Panc1 (cell line): ENCODE results near the gene NXPH1. TPM values are rescaled to one million over a fixed set of nuclear protein-coding genes. Genes with fewer than 3 reads are reported as not detected.

Experiments used
- ATAC-seq: fragments of 200-7000 bp; cut with Tn5 transposase; 2 replicates; pipeline ENCODE4 v1.9.1; 2020; ENCODE audit warnings: mild to moderate bottlenecking, moderate library complexity
- BruUV-seq: library from RNA; stranded (reverse); fragments of 400-500 nt; replicated peaks from 2 replicates; lab custom pipeline; 2021; lab: Mats Ljungman, UMichigan
- CTCF ChIA-PET: fragments of 300-600 bp; sonication (Branson Sonifier 250); formaldehyde crosslinking; loops from one replicate; lab custom pipeline; 2022; ENCODE audit warnings: antibody characterized with exemption; lab: Charles Lee
- POLR2A ChIA-PET: fragments of 300-600 bp; sonication (Branson Sonifier 250); formaldehyde crosslinking; loops from one replicate; lab custom pipeline; 2022; ENCODE audit warnings: antibody characterized with exemption; lab: Charles Lee
- DNase-seq: peaks from one replicate; pipeline ENCODE4 v3.0.0-alpha.2; 2010; ENCODE audit warnings: low read depth, low spot score
- H3K27ac ChIP-seq: 2 replicates; pipeline ENCODE4 v1.5.1; 2011; ENCODE audit warnings: mild to moderate bottlenecking, low read length, inconsistent platforms
- H3K27me3 ChIP-seq: fragments of 200-500 bp; sonication (Bioruptor generic); 2 replicates; pipeline ENCODE4 v1.6.0; 2014; ENCODE audit warnings: low read length, inconsistent platforms; ENCODE audit not compliant: control insufficient read depth, insufficient read depth
- H3K36me3 ChIP-seq: fragments of 200-500 bp; sonication (Bioruptor generic); 2 replicates; pipeline ENCODE4 v1.5.1; 2014; ENCODE audit warnings: inconsistent platforms, mild to moderate bottlenecking, low read length, moderate library complexity; ENCODE audit not compliant: control insufficient read depth, insufficient read depth
- H3K4me1 ChIP-seq: 2 replicates; pipeline ENCODE4 v1.5.1; 2011; ENCODE audit warnings: inconsistent platforms, mild to moderate bottlenecking, low read length, moderate library complexity; ENCODE audit not compliant: control insufficient read depth, insufficient read depth
- H3K4me3 ChIP-seq, 2 experiments: 2 replicates each; pipeline ENCODE4 v1.5.1; 2011 to 2012; ENCODE audit warnings: low read depth in 2 of 2, low read length in 2 of 2, mild to moderate bottlenecking in 2 of 2, inconsistent platforms in 1 of 2, moderate library complexity in 1 of 2
- H3K9me3 ChIP-seq: fragments of 200-500 bp; sonication (Bioruptor generic); 2 replicates; pipeline ENCODE4 v1.5.1; 2014; ENCODE audit warnings: low read depth, mild to moderate bottlenecking, inconsistent platforms, low read length, moderate library complexity; ENCODE audit not compliant: control insufficient read depth, insufficient read depth
- CTCF ChIP-seq: fragments of 450-650 bp; IDR thresholded peaks from 2 replicates; pipeline ENCODE4 v1.5.1; 2017; ENCODE audit warnings: mild to moderate bottlenecking
- POLR2AphosphoS5 ChIP-seq: IDR thresholded peaks from 2 replicates; pipeline ENCODE4 v1.6.1; 2012; ENCODE audit warnings: mild to moderate bottlenecking, low read depth, low read length, moderate library complexity
- SIN3A ChIP-seq: IDR thresholded peaks from 2 replicates; pipeline ENCODE4 v1.6.1; 2012; ENCODE audit warnings: low read depth, mild to moderate bottlenecking, low read length, moderate library complexity, borderline replicate concordance; ENCODE audit not compliant: insufficient read depth
- TCF7L2 ChIP-seq: IDR thresholded peaks from 2 replicates; pipeline ENCODE4 v1.6.1; 2011; ENCODE audit warnings: mild to moderate bottlenecking, low read depth, low read length, inconsistent platforms
- in situ Hi-C: cut with HindIII; loops from 2 replicates; pipeline ENCODE4 v1.10.0; 2016; ENCODE audit warnings: low sequenced_read_pairs, low pct_unique_long_range_greater_than_20kb
- intact Hi-C: fragments of 100-400 bp; cut with micrococcal nuclease; formaldehyde crosslinking; loops from one replicate; pipeline ENCODE4 v1.10.0; 2022; ENCODE audit not compliant: unreplicated experiment
- total RNA-seq: library from RNA; stranded (reverse); gene quantifications from one replicate; pipeline ENCODE4 v1.2.1, GENCODE V29; 2021; ENCODE audit not compliant: unreplicated experiment
- TF ChIP-seq, protein P1 (sequence below), 2 experiments: IDR thresholded peaks; 2 replicates each; pipeline ENCODE4 v1.6.1; 2011 to 2012; ENCODE audit warnings: low read depth in 2 of 2, control low read depth in 1 of 2, low read length in 1 of 2, mild to moderate bottlenecking in 1 of 2, moderate library complexity in 1 of 2; ENCODE audit not compliant: insufficient read depth in 1 of 2

Gene NXPH1
- total RNA-seq, 1 experiment from 2014 or later: not detected

- CTCF ChIA-PET: no interaction called here
- Histone ChIP-seq H3K27me3 (no peaks in the 10 kb centered on the region), H3K4me1 (no peaks in the 10 kb centered on the region), H3K36me3 (no peaks in the 10 kb centered on the region), H3K27ac (no peak overlapping the region), H3K9me3 (peaks cover 2% of the 10 kb centered on the region; the same call in 1 of the 2 replicates), H3K4me3 (no peak overlapping the region)
- POLR2A ChIA-PET: no interaction called here
- intact Hi-C loops (no loop called here), in situ Hi-C loops (no loop called here)
- no peak for TF ChIP-seq SIN3A
- no peak for TF ChIP-seq TCF7L2
- TF ChIP-seq, protein P1, sequence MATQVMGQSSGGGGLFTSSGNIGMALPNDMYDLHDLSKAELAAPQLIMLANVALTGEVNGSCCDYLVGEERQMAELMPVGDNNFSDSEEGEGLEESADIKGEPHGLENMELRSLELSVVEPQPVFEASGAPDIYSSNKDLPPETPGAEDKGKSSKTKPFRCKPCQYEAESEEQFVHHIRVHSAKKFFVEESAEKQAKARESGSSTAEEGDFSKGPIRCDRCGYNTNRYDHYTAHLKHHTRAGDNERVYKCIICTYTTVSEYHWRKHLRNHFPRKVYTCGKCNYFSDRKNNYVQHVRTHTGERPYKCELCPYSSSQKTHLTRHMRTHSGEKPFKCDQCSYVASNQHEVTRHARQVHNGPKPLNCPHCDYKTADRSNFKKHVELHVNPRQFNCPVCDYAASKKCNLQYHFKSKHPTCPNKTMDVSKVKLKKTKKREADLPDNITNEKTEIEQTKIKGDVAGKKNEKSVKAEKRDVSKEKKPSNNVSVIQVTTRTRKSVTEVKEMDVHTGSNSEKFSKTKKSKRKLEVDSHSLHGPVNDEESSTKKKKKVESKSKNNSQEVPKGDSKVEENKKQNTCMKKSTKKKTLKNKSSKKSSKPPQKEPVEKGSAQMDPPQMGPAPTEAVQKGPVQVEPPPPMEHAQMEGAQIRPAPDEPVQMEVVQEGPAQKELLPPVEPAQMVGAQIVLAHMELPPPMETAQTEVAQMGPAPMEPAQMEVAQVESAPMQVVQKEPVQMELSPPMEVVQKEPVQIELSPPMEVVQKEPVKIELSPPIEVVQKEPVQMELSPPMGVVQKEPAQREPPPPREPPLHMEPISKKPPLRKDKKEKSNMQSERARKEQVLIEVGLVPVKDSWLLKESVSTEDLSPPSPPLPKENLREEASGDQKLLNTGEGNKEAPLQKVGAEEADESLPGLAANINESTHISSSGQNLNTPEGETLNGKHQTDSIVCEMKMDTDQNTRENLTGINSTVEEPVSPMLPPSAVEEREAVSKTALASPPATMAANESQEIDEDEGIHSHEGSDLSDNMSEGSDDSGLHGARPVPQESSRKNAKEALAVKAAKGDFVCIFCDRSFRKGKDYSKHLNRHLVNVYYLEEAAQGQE (IDR thresholded peaks at IDR 0.05; ENCODE audit: insufficient read depth in 1 of 2, low read depth in 2 of 2, low read length in 1 of 2): no peak
- TF ChIP-seq POLR2AphosphoS5: no peak
- no peak for TF ChIP-seq CTCF
- no TSS peak for BruUV-seq
- ATAC-seq (no peak), DNase-seq (no peak)
Observed at GRCh38 chr7:8561449-8561848, 128.0 kb downstream of the NXPH1 start.

DNA sequence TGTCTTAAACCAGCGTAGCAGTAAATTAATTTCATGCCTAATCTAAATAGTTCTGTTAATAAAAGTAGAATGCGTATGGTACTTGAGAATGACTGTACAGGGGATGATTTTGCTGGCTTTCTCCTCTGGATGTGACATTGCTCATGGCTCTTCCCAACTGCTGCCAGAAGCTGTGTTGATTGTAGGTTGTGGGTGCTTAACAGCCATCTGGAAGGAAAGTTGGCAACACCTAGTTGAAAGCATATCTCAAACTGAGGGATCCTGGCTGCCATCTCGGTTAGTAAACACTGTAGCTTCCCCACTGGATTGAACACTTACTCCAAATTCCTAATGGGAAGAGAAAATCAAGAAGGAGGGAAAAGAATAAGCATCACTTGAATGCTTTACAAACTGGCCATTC, 130.9 kb downstream of the NXPH1 start:
- H3K4me1 ChIP-seq: no peaks in the 10 kb centered on the region
- H3K9me3 ChIP-seq: peaks cover 2% of the 10 kb centered on the region; the same call in 1 of the 2 replicates
- H3K27me3 ChIP-seq: no peaks in the 10 kb centered on the region
- in situ Hi-C loops: no loop called here
- no peaks in the 10 kb centered on the region for H3K36me3 ChIP-seq
- TF ChIP-seq POLR2AphosphoS5 (no peak), CTCF (no peak), TCF7L2 (no peak), SIN3A (no peak)
- TF ChIP-seq, protein P1 (IDR thresholded peaks at IDR 0.05; ENCODE audit: insufficient read depth in 1 of 2, low read depth in 2 of 2, low read length in 1 of 2): no peak
- intact Hi-C loops: no loop called here
- no TSS peak for BruUV-seq
- ChIA-PET CTCF (no interaction called here), POLR2A (no interaction called here)
- ATAC-seq (no peak), DNase-seq (no peak)
- H3K27ac ChIP-seq: no peak overlapping the region
- H3K4me3 ChIP-seq: no peak overlapping the region
